HepG2 (cell line): Measurements from ENCODE around the gene PITPNM2. TPM values are rescaled to one million over a fixed set of nuclear protein-coding genes. Genes with fewer than 3 reads are reported as not detected.

ENCODE experiments used
- ATAC-seq: fragments of 200-7000 bp; cut with Tn5 transposase; 3 replicates; pipeline ENCODE4 v1.9.1; 2020; ENCODE audit warnings: mild to moderate bottlenecking, moderate library complexity
- BruUV-seq: library from RNA; stranded (reverse); fragments of 400-500 nt; replicated peaks from 2 replicates; lab custom pipeline; 2021; lab: Mats Ljungman, UMichigan
- CTCF ChIA-PET: fragments of 300-600 bp; formaldehyde crosslinking; extraction: SDS; loops from one replicate; lab custom pipeline; 2021; ENCODE audit warnings: low total read pairs, inconsistent platforms, low intra/inter-chr PET ratio; lab: Yijun Ruan, JAX
- POLR2A ChIA-PET: fragments of 350-600 bp; sonication (Branson Sonifier 250); formaldehyde crosslinking; loops from one replicate; lab custom pipeline; 2020; ENCODE audit warnings: antibody characterized with exemption, inconsistent platforms; lab: Yijun Ruan, JAX
- DNase-seq: peaks from one replicate; pipeline ENCODE4 v3.0.0-alpha.2; 2015; ENCODE audit warnings: low spot score
- FAIRE-seq: peaks from 3 replicates; lab custom pipeline; 2011; peaks lifted over from hg19 to GRCh38; lab: Jason Lieb, UNC
- H2AFZ ChIP-seq: one replicate; pipeline ENCODE4 v1.6.1; 2011; ENCODE audit warnings: low read length, inconsistent platforms
- H3K27ac ChIP-seq: fragments of 300-600 bp; 3 replicates; pipeline ENCODE4 v1.8.0; 2011; ENCODE audit warnings: mixed run types, mild to moderate bottlenecking, mixed read lengths, low read length, inconsistent platforms; ENCODE audit not compliant: insufficient read depth; ENCODE audit errors: extremely low read length
- H3K27me3 ChIP-seq, 2 experiments: fragments of 200-600 bp in 1 of 2; 2 replicates in 1 of 2; 3 replicates in 1 of 2; pipeline versions ENCODE4 v1.6.0 to v1.8.0; 2011; ENCODE audit warnings: low read length in 2 of 2, mild to moderate bottlenecking in 2 of 2, moderate library complexity in 2 of 2, inconsistent platforms in 1 of 2; ENCODE audit not compliant: insufficient read depth in 2 of 2, control insufficient read depth in 1 of 2
- H3K36me3 ChIP-seq, 2 experiments: fragments of 200-600 bp in 1 of 2; replicated peaks in 1 of 2; 2 replicates in 1 of 2; 3 replicates in 1 of 2; pipeline versions ENCODE4 v1.5.1 to v1.8.0; 2011; ENCODE audit warnings: low read length in 2 of 2, inconsistent platforms in 1 of 2; ENCODE audit not compliant: insufficient read depth in 2 of 2, control insufficient read depth in 1 of 2
- H3K4me1 ChIP-seq: 2 replicates; pipeline ENCODE4 v1.5.1; 2012; ENCODE audit warnings: low read length, inconsistent platforms; ENCODE audit not compliant: insufficient read depth
- H3K4me2 ChIP-seq: 2 replicates; pipeline ENCODE4 v1.6.0; 2011; ENCODE audit warnings: low read depth, low read length, inconsistent platforms
- H3K4me3 ChIP-seq, 3 experiments: fragments of 200-600 bp in 1 of 3; sonication (generic), shearing (Covaris generic) in 1 of 3; replicated peaks in 1 of 3; 2 replicates each; pipeline ENCODE4 v1.5.1; 2011 to 2016; ENCODE audit warnings: low read length in 3 of 3, inconsistent platforms in 2 of 3, low read depth in 2 of 3, mild to moderate bottlenecking in 2 of 3, control low read depth in 1 of 3, mixed read lengths in 1 of 3; ENCODE audit not compliant: insufficient read depth in 1 of 3
- H3K79me2 ChIP-seq: one replicate; pipeline ENCODE4 v1.6.1; 2011; ENCODE audit warnings: low read length, inconsistent platforms; ENCODE audit not compliant: insufficient read depth
- H3K9ac ChIP-seq: 2 replicates; pipeline ENCODE4 v1.6.0; 2011; ENCODE audit warnings: mild to moderate bottlenecking, low read depth, low read length, inconsistent platforms; ENCODE audit not compliant: insufficient read depth
- H3K9me3 ChIP-seq: 2 replicates; pipeline ENCODE4 v1.5.1; 2012; ENCODE audit warnings: mild to moderate bottlenecking, low read length
- H4K20me1 ChIP-seq: 2 replicates; pipeline ENCODE4 v1.6.0; 2011; ENCODE audit warnings: inconsistent platforms, mild to moderate bottlenecking, low read length, moderate library complexity; ENCODE audit not compliant: insufficient read depth
- ARHGAP35 ChIP-seq: sonication (generic); formaldehyde crosslinking; IDR thresholded peaks from 2 replicates; pipeline ENCODE4 v1.9.0; 2022; ENCODE audit warnings: mild to moderate bottlenecking, inconsistent platforms, moderate library complexity, missing genetic modification reagents, borderline replicate concordance
- IRF2 ChIP-seq: IDR thresholded peaks from 2 replicates; pipeline ENCODE4 v1.6.1; 2018; ENCODE audit warnings: missing genetic modification reagents, missing compliant biosample characterization
- KDM1A ChIP-seq: IDR thresholded peaks from 2 replicates; pipeline ENCODE4 v1.6.1; 2016; ENCODE audit warnings: missing compliant biosample characterization
- MEF2D ChIP-seq: sonication (generic); formaldehyde crosslinking; IDR thresholded peaks from 2 replicates; pipeline ENCODE4 v1.5.1; 2020; ENCODE audit warnings: mild to moderate bottlenecking, missing genetic modification reagents
- NFE2 ChIP-seq: sonication (generic); formaldehyde crosslinking; IDR thresholded peaks from 2 replicates; pipeline ENCODE4 v1.4.0; 2020; ENCODE audit warnings: missing genetic modification reagents
- PHF8 ChIP-seq: sonication (generic); formaldehyde crosslinking; IDR thresholded peaks from 2 replicates; pipeline ENCODE4 v1.5.0; 2020; ENCODE audit warnings: missing genetic modification reagents
- RFX1 ChIP-seq: fragments of 450-650 bp; IDR thresholded peaks from 2 replicates; pipeline ENCODE4 v1.6.1; 2017
- TCF7 ChIP-seq: sonication (generic); IDR thresholded peaks from 2 replicates; pipeline ENCODE4 v1.6.1; 2016; ENCODE audit warnings: antibody characterized with exemption, low read depth
- ZBTB21 ChIP-seq: sonication (generic); formaldehyde crosslinking; IDR thresholded peaks from 2 replicates; pipeline ENCODE4 v1.4.0; 2020; ENCODE audit warnings: missing genetic modification reagents
- ZNF33B ChIP-seq: sonication (generic); formaldehyde crosslinking; IDR thresholded peaks from 2 replicates; pipeline ENCODE4 v1.5.1; 2020; ENCODE audit warnings: mild to moderate bottlenecking, missing genetic modification reagents
- ZNF614 ChIP-seq: IDR thresholded peaks from 2 replicates; pipeline ENCODE4 v1.6.1; 2018; ENCODE audit warnings: missing biosample characterization, missing genetic modification reagents, inconsistent platforms, borderline replicate concordance
- ZNF747 ChIP-seq: sonication (generic); formaldehyde crosslinking; IDR thresholded peaks from 2 replicates; pipeline ENCODE4 v1.8.1; 2023; ENCODE audit warnings: missing genetic modification reagents, mild to moderate bottlenecking, borderline replicate concordance
- WGBS: methylation state at CpG from one replicate; pipeline ENCODE4 v1.1.6; 2017; ENCODE audit warnings: low lambda C conversion rate; 5-methylcytosine and 5-hydroxymethylcytosine counted together
- in situ Hi-C: cut with HindIII; loops from 2 replicates; pipeline ENCODE4 v1.10.0; 2017; ENCODE audit warnings: low pct_unique_long_range_greater_than_20kb; ENCODE audit not compliant: extremely low pct_ligation_motif_present
- intact Hi-C: fragments of 100-400 bp; cut with micrococcal nuclease; formaldehyde crosslinking; loops from one replicate; pipeline ENCODE4 v1.10.0; 2022; ENCODE audit not compliant: unreplicated experiment
- polyA plus RNA-seq, 8 experiments: library from polyadenylated mRNA; depleted of rRNA in 3 of 8; stranded (reverse) in 7 of 8; unstranded in 1 of 8; fragments of >200 nt; fragmentation: Illumina TruSeq in 4 of 8; extraction: Trizol in 4 of 8; gene quantifications; 2 replicates each; pipeline versions ENCODE4 v1.2.1 to v1.2.3, GENCODE V29; 2011 to 2016; ENCODE audit warnings: low read depth in 4 of 8, missing spikeins in 1 of 8, mixed read lengths in 1 of 8; ENCODE audit not compliant: insufficient read depth in 1 of 8
- total RNA-seq, 5 experiments: library from RNA; depleted of rRNA; stranded (reverse); fragments of >200 nt; fragmentation: Illumina TruSeq; extraction: Trizol; gene quantifications; 2 replicates each; pipeline ENCODE4 v1.2.3, GENCODE V29; 2016; ENCODE audit warnings: low read depth in 1 of 5
- TF ChIP-seq, protein P1 (sequence below): IDR thresholded peaks from 2 replicates; pipeline ENCODE4 v1.4.0; 2020; ENCODE audit warnings: mild to moderate bottlenecking, missing genetic modification reagents
- TF ChIP-seq, protein P2 (sequence below): IDR thresholded peaks from 2 replicates; pipeline ENCODE4 v1.6.1; 2016; ENCODE audit warnings: low read depth, borderline replicate concordance

PITPNM2 gene
- total and polyA plus RNA-seq, 2 of the 13 experiments (the other 11 are each of a cell fraction or from before 2014, with no cell fraction given) = 4.2 to 5.3 TPM

DNA sequence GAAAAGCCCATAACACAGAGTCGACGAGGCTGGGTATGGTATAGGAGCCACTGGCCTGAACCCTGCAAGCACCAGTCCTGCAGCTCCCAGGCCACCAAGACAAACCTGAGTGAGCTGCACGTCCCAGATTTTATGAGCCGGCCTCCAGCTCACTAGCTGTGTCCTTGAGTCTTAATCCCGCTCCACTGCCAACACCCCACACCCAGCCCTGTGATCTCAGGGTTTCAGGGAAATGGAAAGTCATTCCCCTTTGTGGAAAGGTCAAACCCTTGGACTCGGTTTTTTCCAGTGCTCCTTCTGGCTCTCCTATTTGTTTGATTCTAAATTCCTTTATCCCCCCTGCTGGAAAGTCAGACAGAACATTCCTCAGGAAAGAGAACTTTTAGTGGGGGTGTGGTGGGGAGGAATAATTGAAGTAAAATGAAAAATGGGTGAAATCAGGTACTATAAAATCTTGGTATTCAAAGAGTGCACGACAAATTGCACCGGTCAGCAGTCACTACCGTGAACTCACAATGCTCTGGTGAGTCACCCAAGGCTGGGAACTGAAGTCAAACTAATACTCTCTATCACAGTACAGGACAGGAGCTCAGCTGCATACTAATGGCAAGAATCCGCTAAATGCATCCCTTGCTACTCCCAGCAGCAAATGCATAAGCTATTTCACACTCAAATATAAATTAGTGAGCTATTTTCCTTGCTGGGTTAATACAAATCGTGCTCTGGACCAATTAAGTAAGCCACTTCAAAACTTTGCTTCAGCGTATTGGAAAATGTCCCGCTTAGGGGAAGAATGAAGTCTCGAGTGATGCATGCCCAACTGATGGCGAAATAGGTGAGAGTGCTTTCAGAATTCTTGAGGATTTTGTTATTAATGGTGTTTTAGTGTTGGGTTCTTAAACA lies 9.0 kb downstream of the PITPNM2 start:
- Histone ChIP-seq H3K36me3 (peaks cover 0 to 3% of the 10 kb centered on the region in 2 experiments; a peak in 3 of 5 replicates), H3K9ac (peak overlapping the region; percentile 77), H3K27ac (peak overlapping the region; percentile 97), H3K4me2 (peak overlapping the region; percentile 94), H3K27me3 (no peaks in the 10 kb centered on the region), H2AFZ (no peak overlapping the region), H3K79me2 (peaks cover 51% of the 10 kb centered on the region), H3K4me1 (peaks cover 68% of the 10 kb centered on the region), H3K4me3 (peak overlapping the region; percentile 43 to 71 (median 46); a peak in 5 of 6 replicates), H4K20me1 (no peaks in the 10 kb centered on the region), H3K9me3 (no peaks in the 10 kb centered on the region)
- in situ Hi-C loops (no loop called here), intact Hi-C loops (loop anchor here (5.0 kb wide), 1 partner anchor 50 kb away; no protein-coding TSS in a partner anchor)
- FAIRE-seq = peak; percentile 98
- 13% methylated on average over 15 of the region's 15 CpGs for WGBS
- DNase-seq = peak; percentile 87
- ChIA-PET CTCF (no interaction called here), POLR2A (interaction anchor here (1.1 to 4.2 kb wide), 11 partner anchors 8 to 91 kb away, joined by 3 to 34 read pairs (median 9); partner anchors contain the start of genes MPHOSPH9 and MTRFR)
- peak; percentile 75 for ATAC-seq
- BruUV-seq = no TSS peak
- TF ChIP-seq ZBTB21 (CRISPR knock-in tag) = no peak
- TF ChIP-seq, protein P1, sequence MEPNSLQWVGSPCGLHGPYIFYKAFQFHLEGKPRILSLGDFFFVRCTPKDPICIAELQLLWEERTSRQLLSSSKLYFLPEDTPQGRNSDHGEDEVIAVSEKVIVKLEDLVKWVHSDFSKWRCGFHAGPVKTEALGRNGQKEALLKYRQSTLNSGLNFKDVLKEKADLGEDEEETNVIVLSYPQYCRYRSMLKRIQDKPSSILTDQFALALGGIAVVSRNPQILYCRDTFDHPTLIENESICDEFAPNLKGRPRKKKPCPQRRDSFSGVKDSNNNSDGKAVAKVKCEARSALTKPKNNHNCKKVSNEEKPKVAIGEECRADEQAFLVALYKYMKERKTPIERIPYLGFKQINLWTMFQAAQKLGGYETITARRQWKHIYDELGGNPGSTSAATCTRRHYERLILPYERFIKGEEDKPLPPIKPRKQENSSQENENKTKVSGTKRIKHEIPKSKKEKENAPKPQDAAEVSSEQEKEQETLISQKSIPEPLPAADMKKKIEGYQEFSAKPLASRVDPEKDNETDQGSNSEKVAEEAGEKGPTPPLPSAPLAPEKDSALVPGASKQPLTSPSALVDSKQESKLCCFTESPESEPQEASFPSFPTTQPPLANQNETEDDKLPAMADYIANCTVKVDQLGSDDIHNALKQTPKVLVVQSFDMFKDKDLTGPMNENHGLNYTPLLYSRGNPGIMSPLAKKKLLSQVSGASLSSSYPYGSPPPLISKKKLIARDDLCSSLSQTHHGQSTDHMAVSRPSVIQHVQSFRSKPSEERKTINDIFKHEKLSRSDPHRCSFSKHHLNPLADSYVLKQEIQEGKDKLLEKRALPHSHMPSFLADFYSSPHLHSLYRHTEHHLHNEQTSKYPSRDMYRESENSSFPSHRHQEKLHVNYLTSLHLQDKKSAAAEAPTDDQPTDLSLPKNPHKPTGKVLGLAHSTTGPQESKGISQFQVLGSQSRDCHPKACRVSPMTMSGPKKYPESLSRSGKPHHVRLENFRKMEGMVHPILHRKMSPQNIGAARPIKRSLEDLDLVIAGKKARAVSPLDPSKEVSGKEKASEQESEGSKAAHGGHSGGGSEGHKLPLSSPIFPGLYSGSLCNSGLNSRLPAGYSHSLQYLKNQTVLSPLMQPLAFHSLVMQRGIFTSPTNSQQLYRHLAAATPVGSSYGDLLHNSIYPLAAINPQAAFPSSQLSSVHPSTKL (CRISPR knock-in tag) = peak; percentile 87
- TF ChIP-seq NFE2 (CRISPR knock-in tag) = 0 out of 2 replicates have a peak, but pooled peaks have one; percentile 37
- TF ChIP-seq PHF8 = no peak
- TF ChIP-seq, protein P2, sequence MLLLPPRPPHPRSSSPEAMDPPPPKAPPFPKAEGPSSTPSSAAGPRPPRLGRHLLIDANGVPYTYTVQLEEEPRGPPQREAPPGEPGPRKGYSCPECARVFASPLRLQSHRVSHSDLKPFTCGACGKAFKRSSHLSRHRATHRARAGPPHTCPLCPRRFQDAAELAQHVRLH (CRISPR knock-in tag) = no peak; the same call in 1 of the 2 replicates
- peak; percentile 59 for TF ChIP-seq ZNF614 (CRISPR knock-in tag)
- TF ChIP-seq ZNF33B = 0 out of 2 replicates have a peak, but pooled peaks have one; percentile 23
- TF ChIP-seq ZNF747 (CRISPR knock-in tag) = 0 out of 2 replicates have a peak, but pooled peaks have one; percentile 29
- TF ChIP-seq ARHGAP35 (CRISPR knock-in tag) = no peak
- peak; percentile 26; the same call in 1 of the 2 replicates for TF ChIP-seq MEF2D (CRISPR knock-in tag)
- TF ChIP-seq IRF2 (CRISPR knock-in tag) = peak; percentile 40; the same call in 1 of the 2 replicates
- no peak for TF ChIP-seq KDM1A (CRISPR knock-in tag)
- no peak for TF ChIP-seq RFX1
- TF ChIP-seq TCF7 = peak; percentile 79
